H1 (cell line): ENCODE results near the gene PKN1. TPM values are rescaled to one million over a fixed set of nuclear protein-coding genes. Genes with fewer than 3 reads are reported as not detected.

ENCODE experiments used
- CTCF ChIA-PET: fragments of 300-600 bp; sonication (Branson Sonifier 250); formaldehyde crosslinking; loops from one replicate; lab custom pipeline; 2021; ENCODE audit not compliant: partially characterized antibody; lab: Charles Lee
- POLR2A ChIA-PET: fragments of 300-600 bp; sonication (Branson Sonifier 250); formaldehyde crosslinking; loops from one replicate; lab custom pipeline; 2021; ENCODE audit warnings: inconsistent platforms; ENCODE audit not compliant: partially characterized antibody; lab: Charles Lee
- DNase-seq, 2 experiments: peaks; one replicate each; pipeline versions ENCODE4 v3.0.0 to v3.0.0-alpha.2; 2010 to 2022; ENCODE audit warnings: low spot score in 2 of 2, low read depth in 1 of 2, mixed read lengths in 1 of 2
- FAIRE-seq: peaks from 2 replicates; lab custom pipeline; 2011; peaks lifted over from hg19 to GRCh38; lab: Jason Lieb, UNC
- H2AFZ ChIP-seq: 2 replicates; pipeline ENCODE4 v1.8.1; 2012; ENCODE audit warnings: low read length, inconsistent platforms
- H2AK5ac ChIP-seq: 2 replicates; pipeline ENCODE4 v1.6.1; 2013; ENCODE audit warnings: low read depth, low read length
- H2BK120ac ChIP-seq: replicated peaks from 2 replicates; pipeline ENCODE3; 2013; ENCODE audit warnings: low read depth, low read length, inconsistent platforms
- H2BK12ac ChIP-seq: 2 replicates; pipeline ENCODE4 v1.6.1; 2013; ENCODE audit warnings: low read depth, low read length
- H2BK15ac ChIP-seq: 2 replicates; pipeline ENCODE4 v1.6.1; 2013; ENCODE audit warnings: low read length
- H2BK20ac ChIP-seq: 2 replicates; pipeline ENCODE4 v1.6.1; 2013; ENCODE audit warnings: low read length
- H2BK5ac ChIP-seq: 2 replicates; pipeline ENCODE4 v1.6.1; 2013; ENCODE audit warnings: low read depth, low read length
- H3K14ac ChIP-seq: 2 replicates; pipeline ENCODE4 v1.6.1; 2013; ENCODE audit warnings: inconsistent platforms; ENCODE audit not compliant: insufficient read length
- H3K18ac ChIP-seq: 2 replicates; pipeline ENCODE4 v1.6.1; 2013; ENCODE audit warnings: low read length; ENCODE audit errors: extremely low read depth
- H3K23ac ChIP-seq: 2 replicates; pipeline ENCODE4 v1.6.1; 2013; ENCODE audit warnings: inconsistent platforms; ENCODE audit not compliant: insufficient read length
- H3K23me2 ChIP-seq: 2 replicates; pipeline ENCODE4 v1.6.1; 2013; ENCODE audit warnings: low read depth, low read length
- H3K27ac ChIP-seq: 2 replicates; pipeline ENCODE4 v1.6.1; 2011; ENCODE audit warnings: low read depth, low read length, inconsistent platforms
- H3K27me3 ChIP-seq, 4 experiments: replicated peaks in 1 of 4; 1 replicate in 1 of 4; 2 replicates in 3 of 4; pipeline versions ENCODE4 v1.6.1 to v1.8.1; 2011 to 2013; ENCODE audit warnings: low read length in 3 of 4, mild to moderate bottlenecking in 3 of 4, inconsistent platforms in 2 of 4, mixed read lengths in 2 of 4, moderate library complexity in 1 of 4; ENCODE audit not compliant: control insufficient read depth in 3 of 4, insufficient read depth in 3 of 4; ENCODE audit errors: extremely low read depth in 1 of 4
- H3K36me3 ChIP-seq, 4 experiments: 2 replicates each; pipeline versions ENCODE4 v1.6.1 to v1.8.1; 2011 to 2013; ENCODE audit warnings: mild to moderate bottlenecking in 4 of 4, low read length in 3 of 4, moderate library complexity in 2 of 4, control low read depth in 1 of 4, inconsistent platforms in 1 of 4; ENCODE audit not compliant: insufficient read depth in 4 of 4, control insufficient read depth in 2 of 4
- H3K4ac ChIP-seq: replicated peaks from 2 replicates; pipeline ENCODE3; 2013; ENCODE audit warnings: low read length, low read depth, mixed read lengths, inconsistent platforms; ENCODE audit not compliant: insufficient read length
- H3K4me1 ChIP-seq, 4 experiments: replicated peaks in 1 of 4; 1 replicate in 1 of 4; 2 replicates in 3 of 4; pipeline versions ENCODE4 v1.6.1 to v1.8.1; 2011 to 2013; ENCODE audit warnings: low read length in 3 of 4, inconsistent platforms in 2 of 4, mixed read lengths in 1 of 4; ENCODE audit not compliant: insufficient read depth in 4 of 4, control insufficient read depth in 3 of 4
- H3K4me2 ChIP-seq, 2 experiments: 2 replicates each; pipeline versions ENCODE4 v1.6.1 to v1.8.1; 2011 to 2013; ENCODE audit warnings: low read depth in 2 of 2, low read length in 2 of 2, control low read depth in 1 of 2, inconsistent platforms in 1 of 2, mild to moderate bottlenecking in 1 of 2; ENCODE audit not compliant: insufficient read depth in 1 of 2
- H3K4me3 ChIP-seq, 4 experiments: fragments of 200-600, 300-600 bp in 1 of 4; sonication (generic), shearing (Covaris generic), sonication (Bioruptor Twin) in 1 of 4; 2 replicates each; pipeline versions ENCODE4 v1.5.1 to v1.8.1; 2011 to 2016; ENCODE audit warnings: low read length in 4 of 4, low read depth in 3 of 4, control low read depth in 2 of 4, inconsistent platforms in 2 of 4, mild to moderate bottlenecking in 2 of 4, mixed read lengths in 1 of 4, moderate library complexity in 1 of 4; ENCODE audit not compliant: insufficient read depth in 2 of 4; ENCODE audit errors: extremely low read depth in 1 of 4
- H3K56ac ChIP-seq: replicated peaks from 2 replicates; pipeline ENCODE3; 2013; ENCODE audit warnings: low read depth, mild to moderate bottlenecking, mixed read lengths, low read length, inconsistent platforms; ENCODE audit not compliant: insufficient read length
- H3K79me1 ChIP-seq: 2 replicates; pipeline ENCODE4 v1.6.1; 2013; ENCODE audit warnings: low read depth, low read length, control low read depth
- H3K79me2 ChIP-seq, 2 experiments: 2 replicates each; pipeline versions ENCODE4 v1.6.1 to v1.8.1; 2012 to 2013; ENCODE audit warnings: low read length in 2 of 2, mild to moderate bottlenecking in 2 of 2, inconsistent platforms in 1 of 2; ENCODE audit not compliant: insufficient read depth in 2 of 2, control insufficient read depth in 1 of 2
- H3K9ac ChIP-seq, 4 experiments: replicated peaks in 1 of 4; 1 replicate in 1 of 4; 2 replicates in 3 of 4; pipeline versions ENCODE4 v1.6.1 to v1.8.1; 2011 to 2013; ENCODE audit warnings: low read depth in 3 of 4, low read length in 3 of 4, control low read depth in 2 of 4, mild to moderate bottlenecking in 2 of 4, moderate library complexity in 2 of 4, inconsistent platforms in 1 of 4; ENCODE audit errors: extremely low read depth in 1 of 4
- H3K9me3 ChIP-seq, 2 experiments: 2 replicates each; pipeline versions ENCODE4 v1.6.1 to v1.8.1; 2012 to 2013; ENCODE audit warnings: mild to moderate bottlenecking in 2 of 2, moderate library complexity in 2 of 2, control low read depth in 1 of 2, inconsistent platforms in 1 of 2, low read depth in 1 of 2, low read length in 1 of 2, mixed read lengths in 1 of 2; ENCODE audit not compliant: insufficient read depth in 2 of 2
- H4K20me1 ChIP-seq, 2 experiments: replicated peaks in 1 of 2; 2 replicates each; pipeline versions ENCODE3 to v1.8.1; 2011 to 2013; ENCODE audit warnings: inconsistent platforms in 2 of 2, low read length in 2 of 2, mild to moderate bottlenecking in 1 of 2; ENCODE audit not compliant: insufficient read depth in 2 of 2, control insufficient read depth in 1 of 2
- H4K5ac ChIP-seq: 2 replicates; pipeline ENCODE4 v1.6.1; 2013; ENCODE audit warnings: low read length, low read depth, mixed read lengths, inconsistent platforms; ENCODE audit not compliant: insufficient read length
- H4K8ac ChIP-seq: 2 replicates; pipeline ENCODE4 v1.8.0; 2013; ENCODE audit warnings: mild to moderate bottlenecking, moderate library complexity, low read length, inconsistent platforms; ENCODE audit not compliant: insufficient read depth; ENCODE audit errors: extremely low read depth
- H4K91ac ChIP-seq: replicated peaks from 2 replicates; pipeline ENCODE3; 2013; ENCODE audit warnings: low read length, mixed read lengths, inconsistent platforms; ENCODE audit not compliant: insufficient read length
- BACH1 ChIP-seq: IDR thresholded peaks from 2 replicates; pipeline ENCODE4 v1.6.1; 2012; ENCODE audit warnings: low read length, improper control_type of control experiment
- BRCA1 ChIP-seq: IDR thresholded peaks from 2 replicates; pipeline ENCODE4 v1.6.1; 2012; ENCODE audit warnings: low read depth, low read length, improper control_type of control experiment
- CHD1 ChIP-seq: IDR thresholded peaks from 2 replicates; pipeline ENCODE4 v1.6.1; 2012; ENCODE audit warnings: low read depth, low read length, improper control_type of control experiment
- CTCF ChIP-seq, 3 experiments: IDR thresholded peaks; 1 replicate in 2 of 3; 2 replicates in 1 of 3; pipeline versions ENCODE4 v1.5.1 to v1.6.1; 2011; ENCODE audit warnings: low read length in 3 of 3, mild to moderate bottlenecking in 3 of 3, inconsistent platforms in 2 of 3, low read depth in 1 of 3, moderate library complexity in 1 of 3; ENCODE audit not compliant: insufficient read depth in 1 of 3; ENCODE audit errors: control extremely low read depth in 1 of 3
- EGR1 ChIP-seq: IDR thresholded peaks from 2 replicates; pipeline ENCODE4 v1.6.1; 2011; ENCODE audit warnings: low read depth, low read length, borderline replicate concordance
- GTF2F1 ChIP-seq: IDR thresholded peaks from 2 replicates; pipeline ENCODE4 v1.6.1; 2012; ENCODE audit warnings: low read depth, low read length, improper control_type of control experiment, borderline replicate concordance
- SIN3A ChIP-seq, 2 experiments: IDR thresholded peaks in 1 of 2; conservative IDR thresholded peaks in 1 of 2; 2 replicates each; pipeline ENCODE4 v1.6.1; 2011 to 2012; ENCODE audit warnings: low read length in 2 of 2, improper control_type of control experiment in 1 of 2, low read depth in 1 of 2, mild to moderate bottlenecking in 1 of 2
- TBP ChIP-seq: IDR thresholded peaks from 2 replicates; pipeline ENCODE4 v1.6.1; 2011; ENCODE audit warnings: low read depth, low read length, improper control_type of control experiment
- ZNF274 ChIP-seq: IDR thresholded peaks from 2 replicates; pipeline ENCODE4 v1.7.0; 2012; ENCODE audit warnings: low read length, borderline replicate concordance; ENCODE audit errors: extremely low read depth
- WGBS, 2 experiments: shearing (Covaris generic) in 1 of 2; methylation state at CpG; one replicate each; pipeline versions ENCODE4 v1.1.6 to v1.1.7; 2013 to 2015; ENCODE audit warnings: low lambda C conversion rate in 2 of 2, mixed read lengths in 2 of 2, inconsistent platforms in 1 of 2, low coverage in 1 of 2, missing lambda C conversion rate in 1 of 2; ENCODE audit not compliant: insufficient replicate concordance in 2 of 2, insufficient coverage in 1 of 2, insufficient read length in 1 of 2; ENCODE audit errors: extremely low coverage in 1 of 2, missing lambda C conversion rate in 1 of 2; 5-methylcytosine and 5-hydroxymethylcytosine counted together
- polyA plus RNA-seq, 7 experiments: library from polyadenylated mRNA; depleted of rRNA in 3 of 7; stranded (reverse) in 5 of 7; unstranded in 2 of 7; fragments of >200 nt in 5 of 7; fragments of 200-250 nt in 2 of 7; gene quantifications; 1 replicate in 5 of 7; 2 replicates in 1 of 7; 4 replicates in 1 of 7; pipeline versions ENCODE4 v1.2.1 to v1.2.3, GENCODE V29; 2011 to 2013; ENCODE audit warnings: missing spikeins in 2 of 7, mixed read lengths in 2 of 7
- total RNA-seq: library from RNA; stranded (reverse); fragmentation: NEBNext Ultra II Directional; extraction: Animal tissue kit (Norgen Biotek cat#: 25700); gene quantifications from 2 replicates; pipeline ENCODE4 v1.2.1, GENCODE V29; 2021

Gene PKN1
- total and polyA plus RNA-seq, 2 of the 8 experiments (the other 6 are each of a cell fraction or from before 2014, with no cell fraction given), result 65.2 to 162 TPM

GRCh38 chr19:14412324-14412995 lies 20.6 kb upstream of the PKN1 start:
- Histone ChIP-seq H3K79me2 (peaks cover 31 to 59% of the 10 kb centered on the region in 2 experiments), H2BK15ac (no peak overlapping the region), H2AK5ac (no peak overlapping the region), H3K4ac (no peak overlapping the region), H3K27ac (no peak overlapping the region), H2BK120ac (no peak overlapping the region), H2BK5ac (no peak overlapping the region), H2BK12ac (no peak overlapping the region), H3K14ac (no peak overlapping the region), H3K4me3 (no peak overlapping the region), H4K5ac (no peak overlapping the region), H4K91ac (no peak overlapping the region), H3K18ac (no peak overlapping the region), H3K79me1 (peaks cover 14% of the 10 kb centered on the region), H2BK20ac (no peak overlapping the region), H4K20me1 (peaks cover 32 to 41% of the 10 kb centered on the region in 2 experiments), H3K56ac (no peak overlapping the region), H3K23ac (no peak overlapping the region), H4K8ac (peak overlapping the region; percentile 38; the same call in 1 of the 2 replicates), H3K9me3 (no peaks in the 10 kb centered on the region), H3K36me3 (peaks cover 40 to 54% (median 51%) of the 10 kb centered on the region in 4 experiments), H3K4me2 (no peak overlapping the region), H3K9ac (no peak overlapping the region), H3K27me3 (no peaks in the 10 kb centered on the region), H3K23me2 (0 out of 2 replicates have a peak, but pooled peaks cover 2% of the 10 kb centered on the region), H2AFZ (no peak overlapping the region), H3K4me1 (peaks cover 0 to 3% (median 0%) of the 10 kb centered on the region in 4 experiments; a peak in 1 of 7 replicates)
- POLR2A ChIA-PET, result interaction anchor here (0.8 to 2.1 kb wide), 5 partner anchors 8 to 73 kb away, joined by 3 to 8 read pairs (median 6); no protein-coding TSS in a partner anchor
- DNase-seq, result no peak
- WGBS, 2 experiments, result 97% methylated on average over 22 of the region's 25 CpGs; no CpG with 5 or more reads in 1 of the 2 experiments
- no peak for FAIRE-seq
- CTCF ChIA-PET, result interaction anchor here (0.9 to 9.1 kb wide), 4 partner anchors 7 to 50 kb away, joined by 3 to 114 read pairs (median 13); no protein-coding TSS in a partner anchor
- no peak for TF ChIP-seq ZNF274
- no peak for TF ChIP-seq EGR1
- TF ChIP-seq TBP, result no peak
- TF ChIP-seq BRCA1, result no peak
- no peak for TF ChIP-seq CTCF (IDR thresholded peaks at IDR 0.05; ENCODE audit: control extremely low read depth in 1 of 3, insufficient read depth in 1 of 3, low read depth in 1 of 3, low read length in 3 of 3)
- no peak for TF ChIP-seq CHD1
- no peak for TF ChIP-seq SIN3A (conservative IDR thresholded peaks at IDR 0.05 in 1 of 2, IDR thresholded peaks at IDR 0.05 in 1 of 2; ENCODE audit: low read depth in 1 of 2, low read length in 2 of 2)
- no peak for TF ChIP-seq GTF2F1
- TF ChIP-seq BACH1, result no peak
